CD4-positive, alpha-beta T cell treated with Interleukin-17A for 1 hour (primary cell): ENCODE results near the gene ELMOD2.

Experiments
- DNase-seq: peaks from one replicate; pipeline ENCODE4 v3.0.0-alpha.2; 2020

ELMOD2 gene

GRCh38 chr4:140584439-140584838 lies 60.5 kb downstream of the ELMOD2 start:
- no peak for DNase-seq

- no peak for DNase-seq
Observed at GRCh38 chr4:140595065-140595464, 71.1 kb downstream of the ELMOD2 start.

GRCh38 chr4:140600408-140600807 lies 76.4 kb downstream of the ELMOD2 start:
- DNase-seq, result no peak

- DNase-seq, result no peak
Observed at GRCh38 chr4:140602714-140603113, 78.7 kb downstream of the ELMOD2 start.

GRCh38 chr4:140603286-140603685 lies 79.3 kb downstream of the ELMOD2 start:
- DNase-seq, result no peak
